HG02678 (cell line): ENCODE results near the gene SRCAP.

Experiments
- ATAC-seq: cut with Tn5 transposase; IDR thresholded peaks from one replicate; pipeline ENCODE4 v1.9.1; 2021; ENCODE audit warnings: mild to moderate bottlenecking, moderate library complexity; ENCODE audit not compliant: unreplicated experiment

The SRCAP gene

GRCh38 chr16:30698816-30699614 is at the start of gene SRCAP:
TSS of gene SRCAP (plus strand) at chr16:30699171. CDS start at chr16:30700825, 1,654 bp downstream.
- ATAC-seq: peak; percentile 29

- ATAC-seq: peak; percentile 4
Observed at GRCh38 chr16:30649725-30650368, 49.1 kb upstream of the SRCAP start.

- ATAC-seq: peak; percentile 78
Observed at GRCh38 chr16:30650369-30651123, 48.4 kb upstream of the SRCAP start, which contains the start of gene PRR14. TSS of gene PRR14 (plus strand) at chr16:30650960. CDS start at chr16:30651646, 686 bp downstream.

- ATAC-seq: peak; percentile 43
Observed at GRCh38 chr16:30651124-30652004, 47.6 kb upstream of the SRCAP start.

- no peak for ATAC-seq
Observed at GRCh38 chr16:30652005-30652296, 47.0 kb upstream of the SRCAP start.

- ATAC-seq: no peak
Observed at GRCh38 chr16:30652718-30653117, 46.3 kb upstream of the SRCAP start.

- ATAC-seq: no peak
Observed at GRCh38 chr16:30654856-30655255, 44.1 kb upstream of the SRCAP start.

- no peak for ATAC-seq
Observed at GRCh38 chr16:30655815-30656347, 43.1 kb upstream of the SRCAP start.

- no peak for ATAC-seq
Observed at GRCh38 chr16:30656388-30656787, 42.6 kb upstream of the SRCAP start.

- ATAC-seq: no peak
Observed at GRCh38 chr16:30656974-30657865, 41.8 kb upstream of the SRCAP start.

GRCh38 chr16:30657866-30658730 is 40.9 kb upstream of the SRCAP start, which contains the start of gene FBRS:
TSS of gene FBRS (plus strand) at chr16:30658431. CDS start at chr16:30659519, 1,088 bp downstream.
- ATAC-seq: peak; percentile 69

GRCh38 chr16:30658731-30659506 is 40.1 kb upstream of the SRCAP start:
- ATAC-seq: peak; percentile 27

- no peak for ATAC-seq
Observed at GRCh38 chr16:30659507-30660423, 39.2 kb upstream of the SRCAP start.

GRCh38 chr16:30660424-30661261 is 38.3 kb upstream of the SRCAP start:
- ATAC-seq: no peak

- ATAC-seq: no peak
Observed at GRCh38 chr16:30662449-30662848, 36.5 kb upstream of the SRCAP start.

- ATAC-seq: no peak
Observed at GRCh38 chr16:30663038-30663437, 35.9 kb upstream of the SRCAP start.
